Choroid plexus epithelial cell (primary cell): ENCODE data around the gene SNRPD3.

Experiments
- DNase-seq: peaks from one replicate; pipeline ENCODE4 v3.0.0-alpha.2; 2010; ENCODE audit warnings: low read depth
- H3K4me3 ChIP-seq: 2 replicates; pipeline ENCODE4 v1.5.1; 2011; ENCODE audit warnings: low read depth, mild to moderate bottlenecking, control low read depth, low read length, moderate library complexity
- TF ChIP-seq, protein P1 (sequence below): conservative IDR thresholded peaks from 2 replicates; pipeline ENCODE4 v1.5.1; 2011; ENCODE audit warnings: low read depth, mild to moderate bottlenecking, control low read depth, inconsistent platforms, low read length, moderate library complexity

Gene SNRPD3

DNA sequence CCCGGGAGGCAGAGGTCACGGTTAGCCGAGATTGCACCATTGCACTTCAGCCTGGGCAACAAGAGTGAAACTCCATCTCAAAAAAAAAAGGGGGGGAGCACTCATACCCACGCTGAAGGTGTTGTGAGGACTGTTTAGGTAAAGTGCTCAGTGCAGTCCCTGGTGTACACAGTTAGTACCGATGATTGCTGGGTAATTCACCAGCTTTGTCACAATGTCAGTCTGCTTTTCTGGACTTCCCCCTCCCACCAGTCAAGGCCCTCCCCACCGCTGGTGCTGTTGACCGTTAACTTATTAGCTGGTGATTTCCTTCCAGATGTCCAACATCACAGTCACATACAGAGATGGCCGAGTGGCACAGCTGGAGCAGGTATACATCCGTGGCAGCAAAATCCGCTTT, 11.9 kb downstream of the SNRPD3 start:
- TF ChIP-seq, protein P1, sequence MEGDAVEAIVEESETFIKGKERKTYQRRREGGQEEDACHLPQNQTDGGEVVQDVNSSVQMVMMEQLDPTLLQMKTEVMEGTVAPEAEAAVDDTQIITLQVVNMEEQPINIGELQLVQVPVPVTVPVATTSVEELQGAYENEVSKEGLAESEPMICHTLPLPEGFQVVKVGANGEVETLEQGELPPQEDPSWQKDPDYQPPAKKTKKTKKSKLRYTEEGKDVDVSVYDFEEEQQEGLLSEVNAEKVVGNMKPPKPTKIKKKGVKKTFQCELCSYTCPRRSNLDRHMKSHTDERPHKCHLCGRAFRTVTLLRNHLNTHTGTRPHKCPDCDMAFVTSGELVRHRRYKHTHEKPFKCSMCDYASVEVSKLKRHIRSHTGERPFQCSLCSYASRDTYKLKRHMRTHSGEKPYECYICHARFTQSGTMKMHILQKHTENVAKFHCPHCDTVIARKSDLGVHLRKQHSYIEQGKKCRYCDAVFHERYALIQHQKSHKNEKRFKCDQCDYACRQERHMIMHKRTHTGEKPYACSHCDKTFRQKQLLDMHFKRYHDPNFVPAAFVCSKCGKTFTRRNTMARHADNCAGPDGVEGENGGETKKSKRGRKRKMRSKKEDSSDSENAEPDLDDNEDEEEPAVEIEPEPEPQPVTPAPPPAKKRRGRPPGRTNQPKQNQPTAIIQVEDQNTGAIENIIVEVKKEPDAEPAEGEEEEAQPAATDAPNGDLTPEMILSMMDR, result no peak
- no peak overlapping the region for H3K4me3 ChIP-seq
- DNase-seq, result no peak

DNA sequence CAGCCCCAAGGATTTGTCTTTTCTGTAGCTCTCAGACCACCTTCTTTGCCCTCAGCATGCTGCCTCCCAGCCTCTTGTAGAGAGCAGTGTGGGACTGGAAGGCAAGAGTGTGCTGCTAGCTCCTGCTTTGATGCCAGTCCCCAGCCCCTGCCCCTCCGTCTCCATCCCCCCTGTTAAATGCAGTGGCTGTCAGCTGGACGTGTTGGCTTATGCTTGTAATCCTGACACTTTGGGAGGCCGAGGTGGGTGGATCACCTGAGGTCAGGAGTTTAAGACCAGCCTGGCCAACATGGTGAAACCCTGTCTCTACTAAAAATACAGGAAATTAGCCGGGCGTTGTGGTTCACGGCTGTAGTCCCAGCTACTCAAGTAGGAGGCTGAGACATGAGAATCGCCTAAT, 15.5 kb downstream of the SNRPD3 start:
- TF ChIP-seq, protein P1, result no peak
- H3K4me3 ChIP-seq, result no peak overlapping the region
- DNase-seq, result no peak

DNA sequence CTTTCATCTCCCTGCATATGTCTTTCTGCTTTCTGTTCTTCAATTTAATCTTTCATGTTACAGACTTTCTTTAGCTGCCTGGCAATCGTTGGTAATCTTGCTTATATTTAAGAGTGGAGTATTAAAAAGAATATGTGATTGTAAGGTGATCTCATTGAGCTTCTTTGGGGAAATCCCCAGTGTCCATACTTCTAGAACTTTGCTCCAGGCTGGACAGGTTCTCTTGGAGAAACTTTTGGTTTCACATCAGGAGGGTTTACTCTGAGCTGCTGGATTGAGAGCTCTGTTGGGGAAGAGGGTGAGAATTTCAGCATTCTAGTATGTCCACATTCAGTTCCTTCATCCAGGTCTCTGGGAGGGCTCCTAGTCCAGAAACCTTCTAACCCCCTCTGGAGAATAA, 21.0 kb downstream of the SNRPD3 start:
- no peak for DNase-seq
- TF ChIP-seq, protein P1, result no peak
- no peak overlapping the region for H3K4me3 ChIP-seq

DNA sequence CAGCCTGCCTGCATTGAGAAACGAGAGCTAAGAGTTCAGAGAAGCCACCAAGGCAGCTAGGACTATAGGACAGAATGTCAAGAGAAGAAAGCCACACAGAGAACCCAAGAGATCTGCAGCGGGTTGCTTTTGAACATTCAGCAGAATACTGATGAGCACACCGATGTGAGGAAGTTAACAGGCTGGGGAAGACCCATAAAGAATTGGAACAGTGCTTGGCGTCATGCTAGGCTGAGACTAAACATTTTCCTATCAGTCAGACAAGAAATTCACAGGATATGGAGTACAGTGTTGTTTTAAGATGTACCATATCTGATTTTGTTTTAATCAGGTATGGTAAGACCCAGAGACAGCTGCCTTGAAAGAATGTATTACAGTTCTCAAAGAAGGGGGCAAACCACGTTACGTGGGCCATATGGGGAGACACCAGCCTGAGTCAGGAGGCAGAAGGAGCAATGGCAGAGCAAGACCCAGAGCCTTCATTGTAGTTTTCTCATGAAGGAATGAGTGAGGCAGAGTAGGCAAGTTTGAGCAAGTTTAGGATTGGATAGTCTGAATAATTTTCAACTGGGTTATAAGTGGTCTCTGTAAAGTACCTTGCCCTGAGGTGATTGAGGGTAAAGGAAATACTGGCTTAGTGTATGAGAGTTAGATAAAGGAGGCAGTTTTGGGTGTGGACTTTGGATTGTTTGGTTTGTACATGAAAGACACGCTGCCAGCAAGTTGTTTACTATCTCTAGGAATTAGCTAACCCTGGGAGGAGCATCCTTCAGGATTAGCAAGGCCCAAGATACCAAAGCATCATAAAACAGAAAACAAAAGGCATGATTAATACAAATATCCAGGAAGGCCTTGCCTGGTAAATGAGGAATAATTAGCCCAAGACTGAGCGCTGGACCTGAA, 22.8 kb downstream of the SNRPD3 start:
- no peak for DNase-seq
- H3K4me3 ChIP-seq, result no peak overlapping the region
- TF ChIP-seq, protein P1, result no peak

DNA sequence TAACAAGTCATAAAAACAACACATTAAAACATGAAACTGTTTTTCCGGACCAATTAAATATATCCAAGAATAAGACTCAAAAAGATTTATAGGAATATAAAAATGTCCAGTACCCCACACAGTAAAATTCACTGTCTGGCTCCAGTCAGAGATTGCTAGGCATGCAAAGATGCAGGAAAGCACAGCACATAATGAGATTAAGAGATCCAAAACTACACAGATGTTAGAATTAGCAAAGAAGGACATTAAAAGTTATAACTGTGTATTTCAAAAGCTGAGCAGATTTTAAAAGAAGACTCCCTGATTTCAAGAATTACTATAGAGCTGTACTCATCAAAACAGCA, 23.4 kb downstream of the SNRPD3 start:
- no peak for DNase-seq
- TF ChIP-seq, protein P1, result no peak

DNA sequence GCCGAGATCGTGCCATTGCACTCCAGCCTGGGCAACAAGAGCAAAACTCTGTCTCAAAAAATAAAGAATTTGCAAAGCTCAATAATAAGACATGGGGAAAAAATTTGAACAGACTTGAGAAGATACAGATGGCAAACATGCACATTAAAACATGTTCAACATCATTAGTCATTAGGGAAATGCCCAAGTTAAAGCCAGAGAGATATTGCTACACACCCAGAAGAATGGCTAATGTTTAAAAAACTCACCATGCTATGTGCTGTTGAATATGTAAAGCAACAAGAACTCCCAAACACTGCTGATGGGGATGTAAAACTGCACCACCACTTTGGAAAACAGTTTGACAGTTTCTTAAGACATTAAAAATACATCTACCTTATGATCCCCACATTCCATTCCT, 24.5 kb downstream of the SNRPD3 start:
- no peak overlapping the region for H3K4me3 ChIP-seq
- TF ChIP-seq, protein P1, result no peak
- peak; percentile 82 for DNase-seq

More for the DNA sequence above, 23.4 kb downstream of the SNRPD3 start:
- no peak overlapping the region for H3K4me3 ChIP-seq

DNA sequence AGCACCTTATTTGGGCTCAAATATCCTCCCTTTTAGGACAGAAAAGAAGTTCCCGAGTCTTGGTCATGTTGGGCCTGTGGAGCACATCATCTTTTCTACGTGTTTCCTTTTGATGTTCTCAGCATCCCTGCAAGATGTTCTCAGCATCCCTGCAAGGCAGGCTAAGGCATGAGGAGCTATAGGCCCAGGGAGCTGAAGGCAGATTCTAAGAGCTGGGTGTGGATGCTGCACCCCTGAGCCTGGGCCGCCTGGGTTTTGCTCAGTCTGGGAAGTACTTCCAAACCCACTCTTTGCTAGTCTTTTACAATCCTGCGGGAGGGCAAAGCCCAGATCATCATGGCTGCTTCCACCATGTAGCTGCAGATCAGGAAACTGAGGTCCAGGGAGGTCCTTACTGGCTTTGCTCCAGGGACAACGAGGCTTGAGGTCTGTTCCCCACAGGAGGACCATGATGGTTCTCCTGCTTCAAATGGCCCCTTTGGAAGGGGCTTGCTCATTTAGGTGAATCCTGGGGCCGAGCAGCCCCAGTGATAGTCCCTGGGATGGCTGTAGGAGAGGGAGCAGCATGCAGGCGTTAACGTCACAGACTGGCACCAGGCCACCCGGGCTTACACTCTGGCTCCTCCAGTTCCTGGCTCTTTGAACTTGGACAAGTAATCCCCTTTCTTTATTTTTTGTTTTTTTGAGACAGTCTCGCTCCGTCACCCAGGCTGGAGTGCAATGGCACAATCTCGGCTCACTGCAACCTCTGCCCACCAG, 26.4 kb downstream of the SNRPD3 start:
- TF ChIP-seq, protein P1, result no peak

More for the DNA sequence above, 26.4 kb downstream of the SNRPD3 start:
- no peak for DNase-seq
- no peak overlapping the region for H3K4me3 ChIP-seq
